GM23248 (cell line): Measurements from ENCODE around the gene ADAMTS15. TPM values are rescaled to one million over a fixed set of nuclear protein-coding genes. Genes with fewer than 3 reads are reported as not detected.

Experiments used
- DNase-seq: peaks from one replicate; pipeline ENCODE4 v3.0.0-alpha.2; 2015
- H2AFZ ChIP-seq: fragments of 200-600 bp; sonication (generic); 2 replicates; pipeline ENCODE4 v1.6.1; 2016; ENCODE audit warnings: antibody characterized with exemption
- H3F3A ChIP-seq: fragments of 200-600 bp; sonication (generic); 2 replicates; pipeline ENCODE4 v1.6.1; 2016; ENCODE audit warnings: mild to moderate bottlenecking, antibody characterized with exemption, mixed run types; ENCODE audit not compliant: insufficient read depth
- H3K27ac ChIP-seq: fragments of 200-600 bp; sonication (generic); 2 replicates; pipeline ENCODE4 v1.5.1; 2016; ENCODE audit warnings: mild to moderate bottlenecking
- H3K27me3 ChIP-seq: fragments of 200-600 bp; sonication (generic); replicated peaks from 2 replicates; pipeline ENCODE4 v1.6.1; 2016; ENCODE audit warnings: mild to moderate bottlenecking; ENCODE audit not compliant: insufficient read depth
- H3K36me3 ChIP-seq: fragments of 200-600 bp; sonication (generic); 2 replicates; pipeline ENCODE4 v1.6.1; 2016; ENCODE audit warnings: low read depth, mild to moderate bottlenecking
- H3K4me1 ChIP-seq: fragments of 200-600 bp; sonication (generic); 2 replicates; pipeline ENCODE4 v1.6.1; 2016; ENCODE audit warnings: mild to moderate bottlenecking; ENCODE audit not compliant: insufficient read depth
- H3K4me2 ChIP-seq: fragments of 200-600 bp; sonication (generic); one replicate; pipeline ENCODE4 v1.6.1; 2016; ENCODE audit warnings: mild to moderate bottlenecking; ENCODE audit not compliant: unreplicated experiment
- H3K4me3 ChIP-seq: fragments of 200-600 bp; sonication (generic); 2 replicates; pipeline ENCODE4 v1.5.1; 2016; ENCODE audit warnings: mild to moderate bottlenecking
- H3K79me2 ChIP-seq: fragments of 200-600 bp; sonication (generic); 2 replicates; pipeline ENCODE4 v1.6.1; 2016; ENCODE audit warnings: mild to moderate bottlenecking; ENCODE audit not compliant: insufficient read depth
- H3K9ac ChIP-seq: fragments of 200-600 bp; sonication (generic); 2 replicates; pipeline ENCODE4 v1.6.1; 2016; ENCODE audit warnings: mild to moderate bottlenecking
- H3K9me2 ChIP-seq: fragments of 200-600 bp; sonication (generic); 2 replicates; pipeline ENCODE4 v1.6.1; 2016; ENCODE audit warnings: mixed run types, mild to moderate bottlenecking, moderate library complexity; ENCODE audit not compliant: insufficient read depth
- H3K9me3 ChIP-seq: fragments of 200-600 bp; sonication (generic); one replicate; pipeline ENCODE4 v1.6.1; 2017; ENCODE audit warnings: low read depth
- H4K20me1 ChIP-seq: fragments of 200-600 bp; sonication (generic); 2 replicates; pipeline ENCODE4 v1.6.0; 2016; ENCODE audit not compliant: insufficient read depth
- EZH2 ChIP-seq: fragments of 200-600 bp; sonication (generic); IDR thresholded peaks from 2 replicates; pipeline ENCODE4 v1.6.1; 2018; ENCODE audit warnings: antibody characterized with exemption, mild to moderate bottlenecking; ENCODE audit not compliant: insufficient read depth, poor library complexity, severe bottlenecking
- EZH2phosphoT487 ChIP-seq: fragments of 200-600 bp; sonication (generic); IDR thresholded peaks from 2 replicates; pipeline ENCODE4 v1.6.1; 2018; ENCODE audit warnings: antibody characterized with exemption, moderate library complexity, mild to moderate bottlenecking, low read depth; ENCODE audit not compliant: insufficient read depth
- WGBS, 2 experiments: methylation state at CpG; one replicate each; pipeline ENCODE4 v1.1.6; 2015 to 2017; ENCODE audit warnings: low lambda C conversion rate in 2 of 2, low coverage in 1 of 2; ENCODE audit errors: missing lambda C conversion rate in 2 of 2; 5-methylcytosine and 5-hydroxymethylcytosine counted together
- in situ Hi-C: fragments of 300-500 bp; cut with MboI; formaldehyde crosslinking; loops from 2 replicates; pipeline ENCODE4 v1.15.0; 2020
- polyA plus RNA-seq: library from polyadenylated mRNA; unstranded; fragments of >200 nt; fragmentation: Nextera tagmentation; extraction: Ambion mirVana; gene quantifications from 2 replicates; pipeline ENCODE4 v1.2.1, GENCODE V29; 2016
- total RNA-seq: library from RNA; depleted of rRNA; stranded (reverse); fragments of >200 nt; shearing (Covaris generic); gene quantifications from 2 replicates; pipeline ENCODE4 v1.2.3, GENCODE V29; 2014

The ADAMTS15 gene
- total and polyA plus RNA-seq, 2 experiments from 2014 or later: 0.09 to 0.97 TPM

DNA sequence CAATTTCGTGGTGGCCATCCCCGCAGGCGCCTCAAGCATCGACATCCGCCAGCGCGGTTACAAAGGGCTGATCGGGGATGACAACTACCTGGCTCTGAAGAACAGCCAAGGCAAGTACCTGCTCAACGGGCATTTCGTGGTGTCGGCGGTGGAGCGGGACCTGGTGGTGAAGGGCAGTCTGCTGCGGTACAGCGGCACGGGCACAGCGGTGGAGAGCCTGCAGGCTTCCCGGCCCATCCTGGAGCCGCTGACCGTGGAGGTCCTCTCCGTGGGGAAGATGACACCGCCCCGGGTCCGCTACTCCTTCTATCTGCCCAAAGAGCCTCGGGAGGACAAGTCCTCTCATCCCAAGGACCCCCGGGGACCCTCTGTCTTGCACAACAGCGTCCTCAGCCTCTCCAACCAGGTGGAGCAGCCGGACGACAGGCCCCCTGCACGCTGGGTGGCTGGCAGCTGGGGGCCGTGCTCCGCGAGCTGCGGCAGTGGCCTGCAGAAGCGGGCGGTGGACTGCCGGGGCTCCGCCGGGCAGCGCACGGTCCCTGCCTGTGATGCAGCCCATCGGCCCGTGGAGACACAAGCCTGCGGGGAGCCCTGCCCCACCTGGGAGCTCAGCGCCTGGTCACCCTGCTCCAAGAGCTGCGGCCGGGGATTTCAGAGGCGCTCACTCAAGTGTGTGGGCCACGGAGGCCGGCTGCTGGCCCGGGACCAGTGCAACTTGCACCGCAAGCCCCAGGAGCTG is 24.8 kb downstream of the ADAMTS15 start:
- Histone ChIP-seq H3F3A (peaks cover 11% of the 10 kb centered on the region; the same call in 1 of the 2 replicates), H3K4me2 (no peak overlapping the region), H3K9ac (no peak overlapping the region), H3K9me2 (no peaks in the 10 kb centered on the region), H3K4me3 (no peak overlapping the region), H3K27me3 (no peaks in the 10 kb centered on the region), H3K4me1 (peaks cover 9% of the 10 kb centered on the region), H2AFZ (no peak overlapping the region), H3K9me3 (no peaks in the 10 kb centered on the region), H3K79me2 (no peaks in the 10 kb centered on the region), H3K27ac (no peak overlapping the region), H3K36me3 (no peaks in the 10 kb centered on the region), H4K20me1 (no peaks in the 10 kb centered on the region)
- TF ChIP-seq EZH2phosphoT487 (no peak), EZH2 (no peak)
- in situ Hi-C loops: no loop called here
- 96 to 97% methylated on average over 50 of the region's 52 CpGs for WGBS, 2 experiments
- DNase-seq: no peak

DNA sequence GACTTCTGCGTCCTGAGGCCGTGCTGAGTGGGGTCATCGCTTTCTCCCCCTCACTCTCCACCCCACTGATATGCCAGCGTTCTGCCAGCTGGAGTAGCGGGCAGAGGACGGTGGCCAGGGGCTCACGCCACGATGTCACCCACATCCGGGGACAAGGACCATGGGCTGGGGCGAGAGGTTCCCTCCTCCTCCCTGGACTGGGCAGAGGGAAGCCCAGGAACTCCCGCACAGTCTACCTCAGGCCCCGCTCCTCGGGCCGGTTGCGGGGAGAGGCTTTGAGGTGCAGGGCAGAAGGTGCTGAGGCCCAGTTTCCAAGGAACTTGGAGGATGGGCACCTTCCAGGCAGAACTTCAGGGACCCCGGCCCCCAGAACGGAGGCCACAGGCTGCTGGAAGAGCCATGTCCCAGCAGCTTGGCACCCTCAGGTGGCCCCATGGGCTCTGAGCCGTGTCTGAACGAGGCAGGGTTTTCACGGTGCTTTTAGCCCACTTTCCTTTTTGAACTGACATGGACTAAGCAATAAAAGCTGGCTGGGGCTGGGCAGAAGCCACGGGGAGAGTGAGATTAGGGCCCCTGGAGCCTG is 25.4 kb downstream of the ADAMTS15 start:
- H3K4me3 ChIP-seq: no peak overlapping the region
- no peak for DNase-seq
- peaks cover 15% of the 10 kb centered on the region for H3K4me1 ChIP-seq
- H3K9me3 ChIP-seq: no peaks in the 10 kb centered on the region
- peaks cover 17% of the 10 kb centered on the region for H3F3A ChIP-seq
- H3K9me2 ChIP-seq: no peaks in the 10 kb centered on the region
- H3K4me2 ChIP-seq: no peak overlapping the region
- in situ Hi-C loops: no loop called here
- no peaks in the 10 kb centered on the region for H3K79me2 ChIP-seq
- no peak overlapping the region for H3K27ac ChIP-seq
- H4K20me1 ChIP-seq: no peaks in the 10 kb centered on the region
- no peak overlapping the region for H2AFZ ChIP-seq
- no peaks in the 10 kb centered on the region for H3K36me3 ChIP-seq
- H3K9ac ChIP-seq: no peak overlapping the region
- TF ChIP-seq EZH2phosphoT487: no peak
- no peak for TF ChIP-seq EZH2
- H3K27me3 ChIP-seq: no peaks in the 10 kb centered on the region
- WGBS, 2 experiments: 92 to 95% methylated on average over 21 of the region's 21 CpGs

- Histone ChIP-seq H3K79me2 (no peaks in the 10 kb centered on the region), H3K36me3 (no peaks in the 10 kb centered on the region), H3K27me3 (no peaks in the 10 kb centered on the region), H3K9me2 (no peaks in the 10 kb centered on the region), H3K4me3 (no peak overlapping the region), H3K4me1 (peaks cover 25% of the 10 kb centered on the region), H3K27ac (no peak overlapping the region), H3K4me2 (no peak overlapping the region), H3K9ac (no peak overlapping the region), H4K20me1 (no peaks in the 10 kb centered on the region), H3K9me3 (no peaks in the 10 kb centered on the region), H3F3A (peaks cover 27% of the 10 kb centered on the region), H2AFZ (no peak overlapping the region)
- WGBS, 2 experiments: 96 to 98% methylated on average over 12 of the region's 12 CpGs
- no peak for TF ChIP-seq EZH2phosphoT487
- TF ChIP-seq EZH2: no peak
- DNase-seq: no peak
- in situ Hi-C loops: no loop called here
Observed at GRCh38 chr11:130474637-130475400, 26.4 kb downstream of the ADAMTS15 start.

DNA sequence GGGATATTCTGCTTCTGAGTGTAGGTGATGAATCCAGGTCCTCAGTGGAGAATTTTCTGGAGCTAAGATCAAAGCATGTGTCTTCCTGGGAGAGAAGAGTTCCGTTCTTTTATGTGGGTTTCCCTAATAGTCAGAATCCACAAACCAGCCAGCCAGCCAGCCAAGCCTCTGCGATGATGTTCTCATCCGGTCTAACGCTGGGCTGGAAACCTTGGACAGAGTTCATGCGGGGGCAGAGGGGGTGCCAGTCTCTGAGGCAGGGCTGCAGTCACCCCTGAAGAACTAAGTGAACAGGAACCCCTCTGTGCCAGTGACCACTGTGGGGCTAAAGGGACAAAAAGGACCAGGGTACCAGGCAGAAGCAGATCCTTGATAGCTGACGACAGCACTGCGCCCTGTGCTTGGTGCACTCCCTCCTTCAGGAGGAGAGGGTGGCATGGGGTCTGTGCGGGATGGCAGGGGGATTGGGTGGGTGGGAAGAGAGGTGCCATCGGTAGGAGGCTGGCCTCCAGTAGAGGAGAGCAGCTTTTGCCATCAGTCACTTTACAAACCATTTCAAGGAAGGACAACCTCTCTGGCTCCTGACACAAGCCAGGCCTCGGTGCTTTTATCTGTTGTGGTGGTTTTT is 27.1 kb downstream of the ADAMTS15 start:
- H3K9me2 ChIP-seq: no peaks in the 10 kb centered on the region
- H4K20me1 ChIP-seq: no peaks in the 10 kb centered on the region
- no peak for DNase-seq
- no peaks in the 10 kb centered on the region for H3K9me3 ChIP-seq
- 88 to 94% methylated on average over 9 to 10 of the region's 10 CpGs for WGBS, 2 experiments
- no peaks in the 10 kb centered on the region for H3K79me2 ChIP-seq
- no peak overlapping the region for H3K27ac ChIP-seq
- peaks cover 34% of the 10 kb centered on the region for H3F3A ChIP-seq
- H3K4me3 ChIP-seq: no peak overlapping the region
- in situ Hi-C loops: no loop called here
- no peak overlapping the region for H2AFZ ChIP-seq
- no peak overlapping the region for H3K9ac ChIP-seq
- no peaks in the 10 kb centered on the region for H3K36me3 ChIP-seq
- H3K4me1 ChIP-seq: peaks cover 32% of the 10 kb centered on the region
- no peaks in the 10 kb centered on the region for H3K27me3 ChIP-seq
- TF ChIP-seq EZH2phosphoT487: no peak
- TF ChIP-seq EZH2: no peak
- H3K4me2 ChIP-seq: no peak overlapping the region
